H9 (cell line): Measurements from ENCODE around the gene ANKDD1B. TPM values are rescaled to one million over a fixed set of nuclear protein-coding genes. Genes with fewer than 3 reads are reported as not detected.
"Not testable (repeated sequence)": the region's sequence is repeated elsewhere in the genome, so short reads cannot be mapped to it uniquely, and the experiment has no call there.

Experiments
- DNase-seq: peaks from one replicate; pipeline ENCODE4 v3.0.0-alpha.2; 2017
- H2AFZ ChIP-seq: one replicate; pipeline ENCODE4 v1.6.1; 2013; ENCODE audit warnings: mild to moderate bottlenecking, low read length, control low read depth, moderate library complexity
- H2AK5ac ChIP-seq: 2 replicates; pipeline ENCODE4 v1.6.1; 2013; ENCODE audit warnings: low read length, control low read depth, mixed read lengths; ENCODE audit not compliant: insufficient read length
- H2BK120ac ChIP-seq: one replicate; pipeline ENCODE4 v1.6.1; 2013; ENCODE audit warnings: low read depth, mild to moderate bottlenecking, low read length, control low read depth, inconsistent platforms; ENCODE audit not compliant: poor library complexity, severe bottlenecking
- H2BK12ac ChIP-seq: 2 replicates; pipeline ENCODE4 v1.6.1; 2013; ENCODE audit warnings: low read length, control low read depth, mixed read lengths, low read depth; ENCODE audit not compliant: insufficient read length
- H2BK15ac ChIP-seq: 2 replicates; pipeline ENCODE4 v1.6.1; 2013; ENCODE audit warnings: low read depth, low read length, control low read depth
- H2BK20ac ChIP-seq: one replicate; pipeline ENCODE4 v1.6.1; 2013; ENCODE audit warnings: low read depth, mild to moderate bottlenecking, low read length, control low read depth, inconsistent platforms; ENCODE audit not compliant: poor library complexity, severe bottlenecking
- H2BK5ac ChIP-seq: 2 replicates; pipeline ENCODE4 v1.6.1; 2013; ENCODE audit warnings: low read length, control low read depth, mixed read lengths; ENCODE audit not compliant: insufficient read length
- H3K14ac ChIP-seq: 2 replicates; pipeline ENCODE4 v1.6.1; 2013; ENCODE audit warnings: low read length, control low read depth; ENCODE audit not compliant: insufficient read depth
- H3K18ac ChIP-seq: 2 replicates; pipeline ENCODE4 v1.6.1; 2013; ENCODE audit warnings: low read depth, mild to moderate bottlenecking, mixed read lengths, low read length, control low read depth; ENCODE audit not compliant: insufficient read length
- H3K23ac ChIP-seq: 2 replicates; pipeline ENCODE4 v1.6.1; 2013; ENCODE audit warnings: low read length, control low read depth, mixed read lengths, low read depth; ENCODE audit not compliant: insufficient read length
- H3K23me2 ChIP-seq: 2 replicates; pipeline ENCODE4 v1.6.1; 2013; ENCODE audit warnings: low read depth, mild to moderate bottlenecking, mixed read lengths, low read length, control low read depth; ENCODE audit not compliant: insufficient read length, poor library complexity, severe bottlenecking
- H3K27ac ChIP-seq: 2 replicates; pipeline ENCODE4 v1.5.1; 2013; ENCODE audit warnings: low read length, control low read depth, mixed read lengths, low read depth; ENCODE audit not compliant: insufficient read length
- H3K27me3 ChIP-seq: 2 replicates; pipeline ENCODE4 v1.6.1; 2013; ENCODE audit warnings: low read length, control low read depth, inconsistent platforms; ENCODE audit not compliant: insufficient read depth
- H3K4ac ChIP-seq: 2 replicates; pipeline ENCODE4 v1.6.1; 2013; ENCODE audit warnings: low read depth, mild to moderate bottlenecking, control low read depth, inconsistent platforms, low read length, moderate library complexity
- H3K4me1 ChIP-seq: 2 replicates; pipeline ENCODE4 v1.6.1; 2013; ENCODE audit warnings: low read length, control low read depth, inconsistent platforms; ENCODE audit not compliant: insufficient read depth
- H3K4me2 ChIP-seq: 2 replicates; pipeline ENCODE4 v1.6.1; 2013; ENCODE audit warnings: low read length, control low read depth, mixed read lengths; ENCODE audit not compliant: insufficient read length, insufficient read depth
- H3K56ac ChIP-seq: 2 replicates; pipeline ENCODE4 v1.6.1; 2013; ENCODE audit warnings: low read depth, mild to moderate bottlenecking, mixed read lengths, low read length, control low read depth; ENCODE audit not compliant: insufficient read length
- H3K79me1 ChIP-seq: 2 replicates; pipeline ENCODE4 v1.6.1; 2013; ENCODE audit warnings: low read depth, mild to moderate bottlenecking, moderate library complexity, low read length, control low read depth, inconsistent platforms; ENCODE audit not compliant: insufficient read depth, poor library complexity, severe bottlenecking
- H3K79me2 ChIP-seq: 2 replicates; pipeline ENCODE4 v1.6.1; 2013; ENCODE audit warnings: low read length, control low read depth, inconsistent platforms; ENCODE audit not compliant: insufficient read depth
- H3K9ac ChIP-seq: 2 replicates; pipeline ENCODE4 v1.6.1; 2013; ENCODE audit warnings: low read length, control low read depth, mixed read lengths; ENCODE audit not compliant: insufficient read length; ENCODE audit errors: extremely low read depth
- H3K9me3 ChIP-seq: one replicate; pipeline ENCODE4 v1.6.1; 2013; ENCODE audit warnings: low read depth, low read length, inconsistent platforms; ENCODE audit not compliant: control insufficient read depth
- H3T11ph ChIP-seq: one replicate; pipeline ENCODE4 v1.6.1; 2013; ENCODE audit warnings: mild to moderate bottlenecking, low read length, control low read depth, inconsistent platforms
- H4K20me1 ChIP-seq: one replicate; pipeline ENCODE4 v1.6.1; 2013; ENCODE audit not compliant: control insufficient read depth, insufficient read length, insufficient read depth
- H4K5ac ChIP-seq: 2 replicates; pipeline ENCODE4 v1.6.1; 2013; ENCODE audit warnings: low read depth, mild to moderate bottlenecking, mixed read lengths, low read length, control low read depth; ENCODE audit not compliant: insufficient read length
- H4K8ac ChIP-seq: replicated peaks from 2 replicates; pipeline ENCODE4 v1.6.1; 2013; ENCODE audit warnings: low read length, control low read depth, mixed read lengths, low read depth; ENCODE audit not compliant: insufficient read length
- H4K91ac ChIP-seq: 2 replicates; pipeline ENCODE4 v1.6.1; 2013; ENCODE audit warnings: low read depth, mild to moderate bottlenecking, moderate library complexity, mixed read lengths, low read length, control low read depth; ENCODE audit not compliant: insufficient read length
- H3K27ac Mint-ChIP-seq, 3 experiments: 2 replicates in 2 of 3; 3 replicates in 1 of 3; pipeline ENCODE4 v1.8.0; 2020 to 2021; ENCODE audit warnings: mixed read lengths in 3 of 3, mild to moderate bottlenecking in 1 of 3, moderate library complexity in 1 of 3
- H3K27me3 Mint-ChIP-seq: 2 replicates; pipeline ENCODE4 v1.8.0; 2021; ENCODE audit warnings: low read depth, mild to moderate bottlenecking, moderate library complexity, mixed read lengths
- H3K36me3 Mint-ChIP-seq, 3 experiments: 2 replicates in 2 of 3; 3 replicates in 1 of 3; pipeline ENCODE4 v1.8.0; 2020 to 2021; ENCODE audit warnings: low read depth in 3 of 3, mixed read lengths in 3 of 3; ENCODE audit not compliant: insufficient read depth in 1 of 3
- H3K4me1 Mint-ChIP-seq, 2 experiments: 2 replicates each; pipeline ENCODE4 v1.8.0; 2020; ENCODE audit warnings: mixed read lengths in 2 of 2
- H3K4me3 Mint-ChIP-seq, 2 experiments: 2 replicates in 1 of 2; 3 replicates in 1 of 2; pipeline ENCODE4 v1.8.0; 2020 to 2021; ENCODE audit warnings: mild to moderate bottlenecking in 2 of 2, mixed read lengths in 2 of 2, moderate library complexity in 1 of 2
- H3K9me3 Mint-ChIP-seq, 2 experiments: 2 replicates in 1 of 2; 3 replicates in 1 of 2; pipeline ENCODE4 v1.8.0; 2020; ENCODE audit warnings: mild to moderate bottlenecking in 2 of 2, mixed read lengths in 2 of 2, moderate library complexity in 1 of 2
- CTCF ChIP-seq: fragments of 200-600 bp; sonication (generic); conservative IDR thresholded peaks from 3 replicates; pipeline ENCODE4 v1.8.0; 2021; ENCODE audit warnings: antibody characterized with exemption, mild to moderate bottlenecking
- WGBS: extraction: QIAGEN DNeasy Blood & Tissue Kit; methylation state at CpG from one replicate; pipeline ENCODE4 v1.1.7; 2013; ENCODE audit warnings: missing lambda C conversion rate, low lambda C conversion rate, mixed read lengths; ENCODE audit not compliant: insufficient read length; ENCODE audit errors: extremely low coverage; 5-methylcytosine and 5-hydroxymethylcytosine counted together
- long read RNA-seq: library from polyadenylated mRNA; unstranded; transcript quantifications from one replicate; pipeline ENCODE4 v2.0.0, GENCODE V29; 2020
- total RNA-seq: library from RNA; stranded (reverse); gene quantifications from 2 replicates; pipeline ENCODE4 v1.2.1, GENCODE V29; 2021

ANKDD1B gene
- 0.33 and 0.44 TPM in 2 replicates for total RNA-seq
- long read RNA-seq, partial matches to known transcripts = 0 of 7 reads
- long read RNA-seq, other reads (novel, unspliced or antisense) = 7 of 7 reads

GRCh38 chr5:75611311-75612225, at the start of gene ANKDD1B:
TSS of gene ANKDD1B (plus strand) at chr5:75611453. CDS start at chr5:75611635, 182 bp downstream.
- Mint-ChIP-seq H3K9me3 (no peaks in the 10 kb centered on the region), H3K27ac (peak within 1 kb of the TSS in 1 of 3 experiments; percentile 91; a peak in 2 of 7 replicates), H3K36me3 (no peaks in the 10 kb centered on the region), H3K4me1 (peaks cover 35 to 45% of the 10 kb centered on the region in 2 experiments), H3K27me3 (0 out of 2 replicates have a peak, but pooled peaks cover 3% of the 10 kb centered on the region), H3K4me3 (peak within 1 kb of the TSS; percentile 74 to 84)
- peaks cover 3% of the 10 kb centered on the region; the same call in 1 of the 2 replicates for H3K4me1 ChIP-seq
- H3K23ac ChIP-seq = no peak within 1 kb of the TSS
- peak within 1 kb of the TSS; percentile 93 for H3K18ac ChIP-seq
- no peaks in the 10 kb centered on the region for H3K9me3 ChIP-seq
- no peaks in the 10 kb centered on the region; the same call in 1 of the 2 replicates for H3K79me2 ChIP-seq
- no peak within 1 kb of the TSS for H2BK5ac ChIP-seq
- no peak for TF ChIP-seq CTCF
- peak; percentile 66 for DNase-seq
- peak within 1 kb of the TSS; percentile 93 for H3K4me2 ChIP-seq
- H2BK12ac ChIP-seq = no peak within 1 kb of the TSS
- H4K91ac ChIP-seq = no peak within 1 kb of the TSS
- no CpG with 5 or more reads among the region's 52 CpGs for WGBS
- no peak within 1 kb of the TSS for H2BK20ac ChIP-seq
- H4K8ac ChIP-seq = no peak within 1 kb of the TSS
- H3T11ph ChIP-seq = no peak within 1 kb of the TSS
- H3K27me3 ChIP-seq = no peaks in the 10 kb centered on the region
- peak within 1 kb of the TSS; percentile 79 for H3K4ac ChIP-seq
- H4K5ac ChIP-seq = no peak within 1 kb of the TSS
- peaks cover 11% of the 10 kb centered on the region for H3K23me2 ChIP-seq
- H4K20me1 ChIP-seq = no peaks in the 10 kb centered on the region
- H3K27ac ChIP-seq = no peak within 1 kb of the TSS
- H2BK15ac ChIP-seq = no peak within 1 kb of the TSS; the same call in 1 of the 2 replicates
- peak within 1 kb of the TSS; percentile 50 for H3K9ac ChIP-seq
- no peak within 1 kb of the TSS for H2AK5ac ChIP-seq
- H2AFZ ChIP-seq = peak within 1 kb of the TSS; percentile 56
- no peak within 1 kb of the TSS for H3K56ac ChIP-seq
- peak within 1 kb of the TSS; percentile 91 for H3K14ac ChIP-seq
- no peaks in the 10 kb centered on the region for H3K79me1 ChIP-seq
- no peak within 1 kb of the TSS for H2BK120ac ChIP-seq

DNA sequence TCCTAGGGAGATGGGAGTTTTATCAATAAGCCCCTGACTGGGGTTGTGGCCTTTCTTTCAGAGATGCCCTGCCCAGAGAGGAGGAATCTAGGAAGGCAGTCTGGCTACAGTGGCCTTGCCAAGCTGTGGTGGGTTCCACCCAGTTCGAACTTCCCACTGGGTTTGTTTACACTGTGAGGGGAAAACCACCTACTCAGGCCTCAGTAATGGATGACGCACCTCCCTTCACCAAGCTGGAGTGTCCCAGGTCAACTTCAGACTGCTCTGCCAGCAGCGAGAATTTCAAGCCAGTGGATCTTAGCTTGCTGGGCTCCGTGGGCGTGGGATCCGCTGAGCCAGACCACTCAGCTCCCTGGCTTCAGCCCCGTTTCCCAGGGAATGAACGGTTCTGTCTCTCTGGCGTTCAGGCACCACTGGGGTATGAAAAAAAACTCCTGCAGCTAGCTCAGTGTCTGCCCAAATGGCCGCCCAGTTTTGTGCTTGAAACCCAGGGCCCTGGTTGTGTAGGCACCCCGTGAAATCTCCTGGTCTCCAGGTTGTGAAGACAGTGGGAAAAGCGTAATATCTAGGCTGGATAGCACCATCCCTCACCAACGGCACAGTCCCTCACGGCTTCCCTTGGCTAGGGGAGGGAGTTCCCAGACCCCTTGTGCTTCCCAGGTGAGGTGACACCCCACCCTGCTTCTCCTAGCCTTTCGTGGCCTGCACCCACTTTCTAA, 45.1 kb upstream of the ANKDD1B start:
- H4K91ac ChIP-seq, H2BK15ac ChIP-seq, H3K56ac ChIP-seq, H3K27ac ChIP-seq, H2AK5ac ChIP-seq, H3T11ph ChIP-seq, H3K4me1 ChIP-seq, H3K23me2 ChIP-seq, H2BK12ac ChIP-seq, H3K18ac ChIP-seq, H4K20me1 ChIP-seq, H3K14ac ChIP-seq, H3K23ac ChIP-seq, H4K5ac ChIP-seq, H3K79me2 ChIP-seq, H2BK20ac ChIP-seq, H3K9ac ChIP-seq, H3K9me3 ChIP-seq, H2BK5ac ChIP-seq, H3K4ac ChIP-seq, H3K79me1 ChIP-seq, H2BK120ac ChIP-seq, H3K4me3 Mint-ChIP-seq, H2AFZ ChIP-seq, H3K27me3 ChIP-seq, DNase-seq, H3K4me2 ChIP-seq, H4K8ac ChIP-seq, H3K27me3 Mint-ChIP-seq: not testable (repeated sequence)
- H3K9me3 Mint-ChIP-seq = peaks cover 20 to 21% of the 10 kb centered on the region in 2 experiments; a peak in 4 of 5 replicates
- peaks cover 14 to 36% (median 29%) of the 10 kb centered on the region in 3 experiments for H3K36me3 Mint-ChIP-seq
- H3K27ac Mint-ChIP-seq = peak overlapping the region in 2 of 3 experiments; percentile 20 to 83; a peak in 3 of 7 replicates
- peaks cover 5 to 20% of the 10 kb centered on the region in 2 experiments; a peak in 3 of 4 replicates for H3K4me1 Mint-ChIP-seq
- no CpG with 5 or more reads among the region's 15 CpGs for WGBS
